AG04449 (cell line): ENCODE data around the gene AGAP3.

Experiments used
- CTCF ChIA-PET: fragments of 350-600 bp; formaldehyde crosslinking; extraction: SDS; loops from one replicate; lab custom pipeline; 2021; ENCODE audit warnings: antibody characterized with exemption; lab: Yijun Ruan, JAX
- POLR2A ChIA-PET: fragments of 400-600, 350-600 bp; formaldehyde crosslinking; extraction: SDS; loops from one replicate; lab custom pipeline; 2020; ENCODE audit warnings: antibody characterized with exemption, inconsistent platforms; lab: Yijun Ruan, JAX
- DNase-seq: peaks from one replicate; pipeline ENCODE4 v3.0.0-alpha.2; 2010; ENCODE audit warnings: low read depth, low spot score
- H3K4me3 ChIP-seq: 2 replicates; pipeline ENCODE4 v1.5.1; 2011; ENCODE audit warnings: low read depth, mild to moderate bottlenecking, control low read depth, low read length
- TF ChIP-seq, protein P1 (sequence below): IDR thresholded peaks from one replicate; pipeline ENCODE4 v1.5.1; 2011; ENCODE audit warnings: mild to moderate bottlenecking, moderate library complexity, low read length, control low read depth, inconsistent platforms; ENCODE audit not compliant: insufficient read depth; ENCODE audit errors: missing control alignments

Gene AGAP3

DNA sequence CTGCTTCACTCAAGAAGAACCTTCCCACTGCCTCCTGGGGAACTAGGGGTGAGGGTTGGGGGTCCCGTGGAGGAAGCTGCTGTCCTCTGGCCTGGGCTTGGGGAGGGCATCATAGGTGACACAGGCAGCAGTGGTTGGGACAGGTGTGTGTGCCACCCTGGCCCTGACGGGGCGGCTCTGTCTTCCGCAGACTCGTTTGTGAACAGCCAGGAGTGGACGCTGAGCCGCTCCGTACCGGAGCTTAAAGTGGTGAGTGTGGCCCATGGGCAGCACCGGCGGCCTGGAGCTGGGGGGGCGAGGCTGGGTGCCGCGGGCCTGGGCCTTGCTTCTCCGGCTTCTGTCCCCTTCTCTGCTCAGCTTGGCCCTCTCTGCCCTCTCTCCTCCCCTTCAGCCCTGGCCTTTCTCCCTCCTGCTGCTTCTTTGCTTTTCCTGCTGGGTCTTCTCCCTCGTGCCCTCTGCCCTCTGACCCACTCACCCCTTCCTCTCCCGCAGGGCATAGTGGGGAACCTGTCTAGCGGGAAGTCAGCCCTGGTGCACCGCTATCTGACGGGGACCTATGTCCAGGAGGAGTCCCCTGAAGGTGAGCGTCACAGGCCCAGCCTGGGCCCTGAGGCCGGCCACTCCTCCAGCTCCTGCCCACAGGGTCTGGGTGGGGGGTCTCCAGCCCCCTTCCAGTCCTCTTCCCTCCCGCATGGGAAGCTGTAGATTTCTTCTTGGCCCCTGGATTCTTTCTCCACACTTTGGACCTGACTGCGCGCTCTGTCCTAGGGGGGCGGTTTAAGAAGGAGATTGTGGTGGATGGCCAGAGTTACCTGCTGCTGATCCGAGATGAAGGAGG, 30.5 kb downstream of the AGAP3 start:
- no peak overlapping the region for H3K4me3 ChIP-seq
- TF ChIP-seq, protein P1, sequence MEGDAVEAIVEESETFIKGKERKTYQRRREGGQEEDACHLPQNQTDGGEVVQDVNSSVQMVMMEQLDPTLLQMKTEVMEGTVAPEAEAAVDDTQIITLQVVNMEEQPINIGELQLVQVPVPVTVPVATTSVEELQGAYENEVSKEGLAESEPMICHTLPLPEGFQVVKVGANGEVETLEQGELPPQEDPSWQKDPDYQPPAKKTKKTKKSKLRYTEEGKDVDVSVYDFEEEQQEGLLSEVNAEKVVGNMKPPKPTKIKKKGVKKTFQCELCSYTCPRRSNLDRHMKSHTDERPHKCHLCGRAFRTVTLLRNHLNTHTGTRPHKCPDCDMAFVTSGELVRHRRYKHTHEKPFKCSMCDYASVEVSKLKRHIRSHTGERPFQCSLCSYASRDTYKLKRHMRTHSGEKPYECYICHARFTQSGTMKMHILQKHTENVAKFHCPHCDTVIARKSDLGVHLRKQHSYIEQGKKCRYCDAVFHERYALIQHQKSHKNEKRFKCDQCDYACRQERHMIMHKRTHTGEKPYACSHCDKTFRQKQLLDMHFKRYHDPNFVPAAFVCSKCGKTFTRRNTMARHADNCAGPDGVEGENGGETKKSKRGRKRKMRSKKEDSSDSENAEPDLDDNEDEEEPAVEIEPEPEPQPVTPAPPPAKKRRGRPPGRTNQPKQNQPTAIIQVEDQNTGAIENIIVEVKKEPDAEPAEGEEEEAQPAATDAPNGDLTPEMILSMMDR: no peak
- no peak for DNase-seq
- POLR2A ChIA-PET: no interaction called here
- CTCF ChIA-PET: interaction anchor here (0.6 to 16.7 kb wide), 9 partner anchors 7 to 155 kb away, joined by 3 to 347 read pairs (median 3); partner anchors contain the start of genes AGAP3, ATG9B, FASTK and TMUB1

DNA sequence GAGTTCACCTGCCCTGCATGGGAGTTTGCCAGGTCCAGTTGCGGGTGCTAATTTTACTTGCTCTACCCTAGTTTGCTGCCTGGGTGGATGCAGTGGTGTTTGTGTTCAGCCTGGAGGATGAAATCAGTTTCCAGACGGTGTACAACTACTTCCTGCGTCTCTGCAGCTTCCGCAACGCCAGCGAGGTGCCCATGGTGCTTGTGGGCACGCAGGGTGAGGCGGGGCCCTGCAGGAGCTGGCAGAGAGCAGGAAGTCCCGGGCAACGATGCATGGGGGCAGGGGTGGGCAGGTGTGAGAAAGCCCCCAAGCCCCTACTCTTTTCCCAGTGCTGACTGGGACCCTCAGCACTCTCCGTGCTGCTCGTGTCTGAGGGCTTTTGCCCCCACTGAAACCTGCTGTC, 31.3 kb downstream of the AGAP3 start:
- H3K4me3 ChIP-seq: no peak overlapping the region
- no peak for DNase-seq
- TF ChIP-seq, protein P1: no peak
- ChIA-PET CTCF (interaction anchor here (0.6 to 16.7 kb wide), 7 partner anchors 8 to 156 kb away, joined by 3 to 347 read pairs (median 3); partner anchors contain the start of genes AGAP3, ATG9B, FASTK and TMUB1), POLR2A (no interaction called here)

DNA sequence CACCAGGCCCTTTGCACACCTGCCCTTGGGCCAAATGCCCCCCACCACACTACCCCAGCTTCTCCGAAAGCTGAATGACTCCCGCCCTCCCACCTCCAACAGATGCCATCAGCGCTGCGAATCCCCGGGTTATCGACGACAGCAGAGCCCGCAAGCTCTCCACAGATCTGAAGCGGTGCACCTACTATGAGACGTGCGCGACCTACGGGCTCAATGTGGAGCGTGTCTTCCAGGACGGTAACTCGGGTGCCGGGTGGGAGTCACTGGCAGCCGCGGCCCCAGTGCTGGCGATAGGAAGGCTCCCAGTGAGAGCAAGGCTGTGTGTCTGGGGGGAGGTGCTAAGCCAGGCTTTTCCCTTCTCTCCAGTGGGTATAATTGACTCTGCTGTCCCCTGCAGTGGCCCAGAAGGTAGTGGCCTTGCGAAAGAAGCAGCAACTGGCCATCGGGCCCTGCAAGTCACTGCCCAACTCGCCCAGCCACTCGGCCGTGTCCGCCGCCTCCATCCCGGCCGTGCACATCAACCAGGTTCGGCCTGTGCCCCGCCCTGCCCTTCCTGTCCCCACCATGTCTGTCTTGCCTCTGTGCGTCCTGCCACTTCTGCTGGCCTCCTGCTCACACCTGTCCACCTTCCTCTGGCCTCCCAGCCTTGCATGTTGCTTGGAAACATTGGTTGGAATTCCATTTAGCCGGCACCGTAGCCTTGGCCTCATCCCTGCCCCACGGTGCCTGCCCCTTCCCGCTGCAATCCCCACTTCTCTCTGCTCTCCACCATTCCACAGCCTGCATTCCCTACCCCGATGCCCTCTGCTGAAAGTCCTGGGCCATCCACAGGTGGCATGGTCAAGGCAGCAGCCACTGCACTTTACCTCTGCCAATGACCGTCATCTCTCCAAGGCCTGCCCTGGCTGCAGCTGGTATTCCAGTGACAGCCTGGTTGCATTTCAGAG, 32.1 kb downstream of the AGAP3 start:
- CTCF ChIA-PET: interaction anchor here (0.8 to 16.7 kb wide), 6 partner anchors 9 to 157 kb away, joined by 3 to 347 read pairs (median 3); partner anchors contain the start of genes AGAP3, FASTK and TMUB1
- DNase-seq: no peak
- POLR2A ChIA-PET: no interaction called here
- TF ChIP-seq, protein P1: no peak
- H3K4me3 ChIP-seq: no peak overlapping the region

DNA sequence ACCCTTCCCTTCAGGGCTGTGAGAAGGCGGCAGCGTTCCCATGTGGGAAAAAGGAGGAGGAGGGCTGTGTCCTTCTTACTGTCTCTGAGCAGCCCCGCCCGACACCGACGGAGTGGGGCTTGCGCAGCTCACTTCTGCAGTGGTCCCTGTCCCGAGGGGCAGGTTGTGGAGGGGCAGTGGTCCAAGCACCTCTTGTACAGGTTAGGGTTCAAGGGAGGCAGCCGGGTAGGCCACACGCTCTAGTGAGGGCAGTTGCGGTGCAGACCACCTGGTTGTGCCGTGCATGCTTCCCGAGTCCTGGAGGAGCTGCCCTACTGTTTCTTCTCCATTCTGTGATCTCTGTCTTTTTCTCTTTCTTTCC, 32.8 kb downstream of the AGAP3 start:
- TF ChIP-seq, protein P1: no peak
- CTCF ChIA-PET: interaction anchor here (1.0 to 2.0 kb wide), 4 partner anchors 9 to 29 kb away, joined by 3 to 14 read pairs (median 4); no protein-coding TSS in a partner anchor
- POLR2A ChIA-PET: no interaction called here
- no peak for DNase-seq
- H3K4me3 ChIP-seq: no peak overlapping the region

DNA sequence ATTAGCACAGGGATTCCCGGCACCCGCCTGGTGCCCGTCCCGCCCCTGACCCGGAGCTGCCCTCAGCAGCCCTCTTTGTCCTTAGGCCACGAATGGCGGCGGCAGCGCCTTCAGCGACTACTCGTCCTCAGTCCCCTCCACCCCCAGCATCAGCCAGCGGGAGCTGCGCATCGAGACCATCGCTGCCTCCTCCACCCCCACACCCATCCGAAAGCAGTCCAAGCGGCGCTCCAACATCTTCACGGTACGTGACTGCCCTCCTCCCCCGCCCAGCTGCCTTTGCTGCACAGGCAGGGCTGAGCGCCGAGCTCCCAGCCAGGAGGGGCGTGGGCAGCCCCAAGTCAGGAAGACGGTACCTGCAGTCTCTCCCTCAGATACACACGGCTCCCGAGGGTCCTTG, 33.6 kb downstream of the AGAP3 start:
- DNase-seq: no peak
- POLR2A ChIA-PET: no interaction called here
- CTCF ChIA-PET: interaction anchor here (1.0 to 2.0 kb wide), 9 partner anchors 8 to 155 kb away, joined by 3 to 14 read pairs (median 5); no protein-coding TSS in a partner anchor
- H3K4me3 ChIP-seq: no peak overlapping the region
- TF ChIP-seq, protein P1: no peak
